EH (cell line): Measurements from ENCODE around the gene HSD17B4.
A peak's percentile ranks its signal among the peaks of the same experiment; 100 is the strongest.
"Not testable (repeated sequence)": the region's sequence is repeated elsewhere in the genome, so short reads cannot be mapped to it uniquely, and the experiment has no call there.

Source experiments
- DNase-seq: peaks from one replicate; pipeline ENCODE4 v3.0.0-alpha.2; 2015; ENCODE audit warnings: low read depth

Gene HSD17B4, protein sequence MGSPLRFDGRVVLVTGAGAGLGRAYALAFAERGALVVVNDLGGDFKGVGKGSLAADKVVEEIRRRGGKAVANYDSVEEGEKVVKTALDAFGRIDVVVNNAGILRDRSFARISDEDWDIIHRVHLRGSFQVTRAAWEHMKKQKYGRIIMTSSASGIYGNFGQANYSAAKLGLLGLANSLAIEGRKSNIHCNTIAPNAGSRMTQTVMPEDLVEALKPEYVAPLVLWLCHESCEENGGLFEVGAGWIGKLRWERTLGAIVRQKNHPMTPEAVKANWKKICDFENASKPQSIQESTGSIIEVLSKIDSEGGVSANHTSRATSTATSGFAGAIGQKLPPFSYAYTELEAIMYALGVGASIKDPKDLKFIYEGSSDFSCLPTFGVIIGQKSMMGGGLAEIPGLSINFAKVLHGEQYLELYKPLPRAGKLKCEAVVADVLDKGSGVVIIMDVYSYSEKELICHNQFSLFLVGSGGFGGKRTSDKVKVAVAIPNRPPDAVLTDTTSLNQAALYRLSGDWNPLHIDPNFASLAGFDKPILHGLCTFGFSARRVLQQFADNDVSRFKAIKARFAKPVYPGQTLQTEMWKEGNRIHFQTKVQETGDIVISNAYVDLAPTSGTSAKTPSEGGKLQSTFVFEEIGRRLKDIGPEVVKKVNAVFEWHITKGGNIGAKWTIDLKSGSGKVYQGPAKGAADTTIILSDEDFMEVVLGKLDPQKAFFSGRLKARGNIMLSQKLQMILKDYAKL

GRCh38 chr5:119452373-119453039 is at the start of gene HSD17B4:
Gene HSD17B4 (plus strand): TSS chr5:119452497. CDS start chr5:119452576, 79 bp downstream.
- peak; percentile 84 for DNase-seq

DNA sequence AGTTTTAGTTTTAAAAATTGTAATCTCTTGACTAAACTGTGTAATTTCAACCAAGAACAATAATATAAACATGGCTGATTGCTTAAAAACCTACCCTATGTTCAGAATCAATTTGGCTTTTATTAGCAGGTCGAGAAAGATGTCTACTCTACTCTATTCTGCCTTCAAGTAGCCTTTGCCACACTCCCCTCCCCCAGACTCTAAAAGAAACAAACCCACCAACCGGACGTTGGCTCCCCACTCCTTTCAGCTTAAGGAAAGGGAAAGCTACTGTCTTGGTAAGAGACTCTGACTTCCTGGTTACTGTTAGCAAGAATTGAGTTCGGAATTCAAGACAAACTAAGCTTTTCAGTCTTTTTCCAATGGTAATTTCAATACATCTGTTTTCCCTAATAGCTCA is 49.7 kb upstream of the HSD17B4 start:
- DNase-seq: no peak

GRCh38 chr5:119404033-119404432 is 48.3 kb upstream of the HSD17B4 start:
- DNase-seq: no peak

GRCh38 chr5:119405419-119405818 is 46.9 kb upstream of the HSD17B4 start:
- no peak for DNase-seq

- no peak for DNase-seq
These were observed 45.7 kb upstream of the HSD17B4 start for GRCh38 chr5:119406551-119407110.

DNA sequence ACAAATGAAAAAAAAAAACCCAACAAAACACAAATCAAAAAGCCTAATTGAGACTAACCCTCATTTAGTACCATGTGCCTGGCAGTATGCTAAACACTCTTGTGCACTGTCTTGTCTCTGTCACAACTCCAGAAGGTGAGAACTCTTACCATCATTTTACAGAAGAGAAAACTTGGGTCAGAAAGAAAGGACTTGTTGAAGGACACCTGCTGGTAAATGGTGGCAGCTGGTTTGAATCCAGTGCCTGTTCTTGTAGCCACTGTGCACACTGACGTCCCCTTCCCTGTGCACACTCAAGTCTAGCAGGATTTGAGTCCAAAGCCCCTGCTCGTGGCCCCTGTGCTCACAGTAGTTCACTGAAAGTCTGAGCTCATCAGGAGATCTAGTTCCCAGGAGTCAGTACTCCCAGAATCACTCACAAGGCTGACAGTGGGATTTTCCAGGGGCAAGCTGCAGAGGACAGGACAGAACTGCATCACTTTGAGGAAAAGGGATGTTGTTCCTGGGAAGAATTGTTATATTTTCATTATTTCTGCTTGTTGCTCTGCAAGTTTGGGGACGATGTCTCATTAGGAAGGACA is 43.0 kb upstream of the HSD17B4 start:
- no peak for DNase-seq

GRCh38 chr5:119410448-119411159 is 41.7 kb upstream of the HSD17B4 start:
- DNase-seq: peak; percentile 18

DNA sequence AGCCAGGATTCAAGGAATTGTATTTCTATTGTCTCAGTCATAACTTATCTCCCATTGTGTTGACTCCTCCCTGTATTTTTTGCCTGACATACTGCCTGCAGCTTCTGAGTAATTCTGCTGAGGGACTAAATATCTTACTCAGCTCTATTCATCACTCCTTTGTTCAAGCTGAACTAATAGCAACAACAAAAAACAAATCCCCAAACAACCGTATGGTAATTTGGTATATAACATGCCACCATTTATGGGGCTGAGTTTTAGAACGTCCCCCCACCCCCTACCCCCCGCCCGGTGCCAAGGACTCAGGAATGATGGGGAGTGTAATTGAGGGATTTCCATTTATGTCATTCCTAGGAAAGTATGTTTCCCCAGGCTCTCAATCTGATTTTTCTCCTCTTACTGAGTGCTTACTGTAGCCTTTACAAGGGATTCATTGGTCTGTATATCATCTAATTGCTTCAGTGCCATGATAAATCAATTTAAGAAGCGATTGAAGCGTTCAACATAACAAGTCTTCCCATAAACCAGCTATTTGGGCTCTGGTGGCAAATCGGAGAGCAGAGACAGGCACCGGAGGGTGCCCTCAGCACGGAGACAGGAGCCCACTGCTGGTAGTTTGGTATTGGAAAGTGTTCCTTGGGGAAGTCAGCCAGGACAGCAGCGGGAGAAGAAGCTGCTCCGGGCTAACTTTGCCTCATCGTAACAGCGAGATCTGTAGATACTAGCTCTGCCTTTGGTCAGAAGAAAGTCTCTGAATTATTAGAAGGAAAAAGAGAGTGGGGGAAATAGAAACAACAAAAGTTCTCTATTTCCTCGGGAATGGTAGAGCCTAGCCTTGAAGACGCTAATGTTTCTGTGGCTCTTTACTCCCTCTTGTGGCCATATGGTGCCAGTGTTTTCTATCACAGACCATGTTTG is 40.7 kb upstream of the HSD17B4 start:
- DNase-seq: peak; percentile 80

- no peak for DNase-seq
These were observed 39.7 kb upstream of the HSD17B4 start for GRCh38 chr5:119412279-119413227.

- not testable (repeated sequence) for DNase-seq
These were observed 38.1 kb upstream of the HSD17B4 start for GRCh38 chr5:119414124-119414734.

DNA sequence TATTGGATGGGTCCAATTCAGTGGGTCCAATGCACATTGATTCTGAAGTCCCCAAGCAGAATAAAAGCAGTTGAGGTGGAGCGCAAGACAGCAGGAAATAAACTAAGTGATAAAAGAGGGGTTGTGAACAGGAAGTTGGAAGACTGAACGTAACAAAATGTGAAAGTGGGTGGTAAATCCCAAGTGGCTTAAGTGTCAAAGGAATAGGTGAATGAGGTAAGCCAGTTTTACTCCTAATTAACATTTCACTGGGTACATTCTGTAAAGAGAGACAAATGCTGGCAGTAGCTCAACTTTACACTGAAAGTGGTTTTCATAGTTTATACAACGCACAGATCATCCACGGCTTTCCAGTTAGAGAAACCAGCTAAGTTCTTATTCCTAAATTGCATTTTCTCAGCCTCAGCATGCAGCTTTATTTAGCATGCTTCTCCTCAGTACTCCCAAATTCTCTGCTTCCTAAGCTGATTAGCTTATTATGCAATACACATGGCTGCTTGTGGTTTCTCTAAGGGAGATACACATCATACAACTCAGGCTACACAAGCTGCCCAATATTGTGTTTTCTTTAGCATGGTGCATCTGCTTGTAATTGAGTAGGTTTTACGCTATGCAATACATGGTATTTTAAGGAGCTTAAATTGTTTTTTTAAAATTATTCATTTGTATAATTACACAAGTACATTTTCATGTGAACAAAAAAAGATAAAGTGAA is 34.2 kb upstream of the HSD17B4 start:
- peak; percentile 84 for DNase-seq

DNA sequence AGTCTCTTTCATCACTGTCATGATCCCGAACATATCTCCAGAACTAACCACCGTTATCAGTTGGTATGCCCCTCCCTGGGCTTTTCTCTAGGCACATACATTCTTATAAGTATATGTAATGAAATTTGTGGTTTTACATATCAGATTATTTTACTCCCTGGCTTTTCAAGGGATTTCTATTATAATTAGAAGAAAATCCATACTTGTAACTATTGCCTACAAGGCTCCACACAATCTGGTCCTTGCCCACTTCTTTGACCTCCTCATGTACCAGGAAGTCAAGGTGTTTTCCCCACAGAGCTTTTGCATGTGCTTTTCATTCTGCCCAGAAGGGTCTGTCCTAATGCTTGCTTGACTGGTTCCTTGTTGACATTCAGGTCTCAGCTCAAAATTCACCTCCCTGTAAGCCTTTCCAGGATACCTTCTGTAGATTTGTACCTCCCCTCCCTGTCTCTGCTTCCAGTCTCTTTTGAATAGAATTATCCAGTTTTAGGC is 33.6 kb upstream of the HSD17B4 start:
- DNase-seq: no peak

GRCh38 chr5:119420169-119420568 is 32.1 kb upstream of the HSD17B4 start:
- no peak for DNase-seq

DNA sequence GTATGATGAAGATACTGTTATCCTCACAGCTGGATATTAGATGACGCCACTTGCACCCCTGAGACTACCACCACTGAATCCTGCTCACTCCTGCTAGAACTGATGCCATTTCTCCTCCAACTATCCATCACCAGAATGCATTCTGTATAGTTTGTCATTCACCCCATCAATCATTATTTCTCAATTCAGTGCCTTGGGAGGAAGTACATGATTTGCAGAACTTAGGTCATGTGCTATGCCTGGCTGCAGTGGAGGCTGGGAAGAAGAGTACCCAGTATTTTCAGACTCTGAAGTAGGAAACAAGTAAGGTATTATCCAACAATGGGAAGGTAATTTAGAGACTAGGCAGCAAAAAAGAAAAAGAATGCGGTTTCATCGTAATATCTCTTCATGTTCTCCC is 26.2 kb upstream of the HSD17B4 start:
- no peak for DNase-seq

GRCh38 chr5:119427060-119427459 is 25.2 kb upstream of the HSD17B4 start:
- no peak for DNase-seq

DNA sequence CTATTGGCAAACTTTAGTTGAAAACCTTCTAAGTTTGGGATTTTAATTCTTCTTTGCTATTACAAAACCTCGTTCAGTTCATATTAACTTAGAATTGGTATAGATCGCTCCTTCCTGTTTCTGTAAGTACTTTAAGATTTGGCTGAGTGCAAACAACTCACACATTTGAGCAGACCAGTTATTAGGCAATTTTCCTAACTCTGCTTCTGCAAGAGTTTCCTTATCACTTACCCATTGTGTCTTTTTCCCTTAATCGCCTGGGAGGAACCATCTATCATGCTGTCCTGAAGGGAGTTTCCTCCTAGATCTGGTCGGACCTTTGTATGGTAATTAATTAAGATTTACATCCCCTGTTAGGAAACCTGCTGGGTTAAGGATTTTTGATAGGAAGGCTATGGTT is 24.7 kb upstream of the HSD17B4 start:
- DNase-seq: not testable (repeated sequence)

DNA sequence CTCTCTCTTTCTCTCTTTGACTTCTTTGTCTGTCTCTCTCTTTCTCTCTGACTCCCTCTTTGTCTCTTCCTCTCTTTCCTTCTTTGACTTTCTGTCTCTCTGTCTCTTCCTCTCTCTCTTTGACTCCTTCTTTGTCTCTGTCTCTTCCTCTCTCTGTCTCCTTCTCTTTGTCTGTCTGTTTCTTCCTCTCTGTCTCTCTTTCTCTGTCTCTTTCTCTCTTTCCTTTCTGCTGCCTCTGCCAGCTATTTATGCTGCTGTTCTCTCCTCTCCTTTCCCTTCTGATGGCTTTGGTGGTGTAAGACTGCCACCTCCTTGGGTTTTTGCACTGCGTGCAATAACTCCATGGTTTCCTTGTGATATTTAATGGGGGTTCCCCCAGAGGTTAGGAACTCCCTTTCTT is 24.1 kb upstream of the HSD17B4 start:
- DNase-seq: not testable (repeated sequence)

DNA sequence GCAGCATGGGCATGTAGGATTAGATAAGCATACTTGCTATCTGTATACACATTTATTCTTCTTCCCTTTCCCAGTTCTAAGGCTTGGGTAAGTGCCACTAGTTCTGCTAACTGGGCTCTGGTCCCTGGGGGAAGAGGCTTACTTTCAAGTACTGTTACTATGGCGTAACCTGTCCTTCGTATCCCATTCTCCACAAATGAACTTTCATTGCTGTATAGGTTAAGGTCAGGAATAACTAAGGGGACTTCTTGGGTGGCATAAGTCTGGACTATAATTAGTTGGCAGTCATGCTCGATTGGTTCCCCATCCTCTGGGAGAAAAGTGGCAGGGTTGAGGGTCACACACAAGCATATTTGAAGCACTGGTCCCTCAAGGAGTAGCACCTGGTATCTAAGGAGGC is 23.7 kb upstream of the HSD17B4 start:
- not testable (repeated sequence) for DNase-seq
